ENCODE results near the gene CENPX. TPM values are rescaled to one million over a fixed set of nuclear protein-coding genes. Genes with fewer than 3 reads are reported as not detected.

The CENPX gene
- total RNA-seq, 1 experiment from 2014 or later: 97.0 TPM

DNA sequence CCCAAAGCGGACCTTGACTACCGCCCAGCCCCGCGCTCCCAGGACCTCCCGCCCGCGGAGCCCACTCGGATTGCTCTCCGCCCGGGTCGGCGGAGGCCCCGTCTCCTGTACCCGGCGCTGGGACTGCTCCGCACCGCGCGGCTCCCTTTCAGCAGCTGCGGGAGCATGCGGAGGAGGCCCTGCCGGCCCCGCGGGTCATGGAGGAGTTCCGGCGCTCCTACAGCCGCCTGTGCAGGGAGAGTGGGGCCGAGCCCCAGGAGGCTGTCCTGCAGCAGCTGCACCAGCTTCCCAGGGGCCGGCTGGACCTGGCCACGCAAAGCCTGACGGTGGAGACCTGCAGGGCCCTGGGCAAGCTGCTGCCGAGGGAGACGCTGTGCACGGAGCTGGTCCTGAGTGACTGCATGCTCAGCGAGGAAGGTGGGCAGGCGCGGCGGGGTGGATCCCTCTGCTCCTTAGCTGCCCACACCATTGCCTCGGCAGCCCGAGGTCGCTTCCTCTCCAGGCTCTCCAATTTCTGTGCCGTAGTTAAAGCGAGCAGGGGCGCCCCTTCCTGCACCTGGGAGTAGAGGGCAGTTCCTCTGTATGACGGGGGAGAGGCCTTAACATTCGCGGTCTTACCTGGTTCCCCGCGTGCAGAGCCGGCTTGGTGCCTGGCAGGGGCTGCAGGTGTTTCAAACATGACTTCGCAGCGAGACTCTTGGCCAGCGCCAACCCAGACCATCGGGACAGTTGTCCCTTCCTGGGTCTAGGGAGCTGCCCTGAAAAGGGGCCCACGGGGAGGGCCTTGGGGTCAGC lies 966 bp upstream of the CENPX start:
- no peak for DNase-seq (ENCODE audit: low read depth)

DNA sequence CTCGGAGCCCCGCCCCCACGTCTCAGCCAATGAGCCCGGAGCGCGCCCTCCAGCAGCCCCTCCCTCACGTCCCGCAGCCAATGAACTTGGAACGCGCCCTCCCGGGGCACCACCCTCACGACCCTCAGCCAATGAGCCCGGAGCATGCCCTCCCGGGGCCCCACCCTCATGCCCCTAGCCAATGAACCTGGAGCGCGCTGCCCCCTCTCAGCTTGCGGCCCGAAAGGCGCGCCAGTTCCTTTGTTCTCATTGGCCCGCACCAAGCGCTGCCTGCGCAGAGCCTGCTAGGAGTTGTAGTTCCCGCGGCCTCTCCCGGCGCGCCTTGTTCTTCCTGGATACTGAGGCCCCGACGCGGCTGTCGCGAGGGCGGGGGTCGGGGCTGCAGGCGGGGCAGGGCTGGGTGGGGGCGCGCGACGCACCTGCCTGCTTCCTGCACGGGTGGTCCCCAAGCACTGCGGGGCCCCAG lies 336 bp upstream of the CENPX start, which contains the start of gene LRRC45:
LRRC45 (plus strand) TSS at position 325 of the 466 bp plus-strand sequence. CDS start 339 bp downstream, outside the sequence.
- peak; percentile 99 for DNase-seq (ENCODE audit: low read depth)

DNA sequence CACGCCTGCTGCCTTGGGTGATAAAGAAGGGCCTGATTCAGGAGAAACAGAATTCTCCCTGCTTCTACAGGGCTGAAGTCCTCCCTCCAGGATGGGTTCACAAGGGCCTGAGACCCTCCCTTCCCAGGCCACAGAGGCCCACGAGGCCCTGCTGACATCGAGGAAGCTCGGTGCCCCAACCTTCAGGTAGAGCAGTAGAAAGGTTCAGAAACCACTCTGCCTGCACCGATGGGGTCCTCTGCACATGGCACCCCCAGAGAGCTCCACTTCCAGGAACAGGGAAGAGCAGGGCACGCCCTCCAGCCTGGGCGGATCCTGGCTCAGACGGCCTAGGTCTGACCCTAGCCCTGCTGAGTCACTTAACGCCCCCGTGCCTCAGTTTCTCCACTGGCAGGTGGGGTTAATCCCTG lies 773 bp downstream of the CENPX start:
- DNase-seq (ENCODE audit: low read depth): no peak

DNA sequence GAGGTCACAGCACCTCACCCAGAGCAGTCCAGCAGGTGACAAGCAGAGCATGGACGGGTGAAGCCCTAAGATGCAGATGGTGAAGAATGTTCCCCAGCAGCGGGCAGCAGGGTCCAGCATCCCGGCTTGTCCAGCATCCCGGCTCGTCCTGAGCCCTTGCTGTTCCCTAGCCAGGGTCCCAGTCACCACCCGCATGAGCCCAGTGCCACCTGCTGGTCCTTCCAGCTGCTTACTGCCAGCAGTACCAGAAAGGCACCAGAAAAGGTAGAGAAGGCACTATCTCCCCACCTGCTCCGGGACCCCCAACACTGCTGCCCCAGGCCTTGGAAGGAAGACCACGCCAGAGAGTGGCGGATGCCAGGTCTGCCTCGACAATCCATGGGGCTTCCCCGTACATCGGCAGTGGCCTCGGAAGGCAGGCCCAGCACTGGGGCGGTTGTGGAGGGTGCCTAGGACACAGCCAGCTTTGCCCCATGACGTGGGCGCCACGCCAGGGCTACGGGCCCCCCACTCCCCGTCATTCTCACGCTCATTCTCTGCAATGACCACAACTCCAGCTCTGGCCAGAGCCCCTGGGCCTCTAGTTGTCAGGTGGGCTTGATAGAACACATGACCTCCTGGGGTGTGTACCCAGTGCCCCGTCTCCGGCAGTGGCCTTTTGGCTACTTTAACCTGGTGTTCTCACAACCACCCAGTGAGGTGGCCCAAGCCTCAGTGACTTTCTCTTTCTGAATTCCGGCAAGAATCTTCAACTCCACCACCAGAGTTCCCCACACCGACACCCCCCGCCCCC lies 1.4 kb downstream of the CENPX start:
- DNase-seq (ENCODE audit: low read depth): peak; percentile 74

DNA sequence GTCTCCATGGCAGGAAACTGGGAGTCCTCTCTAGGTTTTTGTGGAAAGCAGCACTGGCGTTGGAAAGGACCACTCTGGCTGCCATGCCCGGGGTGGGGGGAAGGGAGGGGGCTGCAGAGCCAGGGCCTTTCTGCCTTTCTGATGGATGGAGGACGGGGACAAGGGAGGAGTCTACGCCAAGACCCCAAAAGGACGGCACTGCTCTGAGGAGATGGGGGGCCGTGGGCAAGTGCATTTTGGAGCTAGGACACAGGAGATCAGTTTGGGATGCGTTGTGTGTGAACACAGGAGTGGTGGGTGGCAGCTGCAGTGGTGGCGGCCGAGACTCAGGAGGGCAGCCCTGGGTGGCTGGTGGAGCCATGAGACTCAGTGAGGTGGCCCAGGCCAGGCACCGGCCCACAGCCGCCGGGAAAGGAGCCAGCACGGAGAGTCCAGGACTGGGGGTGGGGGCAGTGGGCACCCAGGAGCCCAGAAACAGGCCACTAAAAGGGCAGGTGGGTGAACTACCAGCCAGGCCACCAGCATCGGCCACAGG lies 2.0 kb downstream of the CENPX start:
- DNase-seq (ENCODE audit: low read depth): no peak

DNA sequence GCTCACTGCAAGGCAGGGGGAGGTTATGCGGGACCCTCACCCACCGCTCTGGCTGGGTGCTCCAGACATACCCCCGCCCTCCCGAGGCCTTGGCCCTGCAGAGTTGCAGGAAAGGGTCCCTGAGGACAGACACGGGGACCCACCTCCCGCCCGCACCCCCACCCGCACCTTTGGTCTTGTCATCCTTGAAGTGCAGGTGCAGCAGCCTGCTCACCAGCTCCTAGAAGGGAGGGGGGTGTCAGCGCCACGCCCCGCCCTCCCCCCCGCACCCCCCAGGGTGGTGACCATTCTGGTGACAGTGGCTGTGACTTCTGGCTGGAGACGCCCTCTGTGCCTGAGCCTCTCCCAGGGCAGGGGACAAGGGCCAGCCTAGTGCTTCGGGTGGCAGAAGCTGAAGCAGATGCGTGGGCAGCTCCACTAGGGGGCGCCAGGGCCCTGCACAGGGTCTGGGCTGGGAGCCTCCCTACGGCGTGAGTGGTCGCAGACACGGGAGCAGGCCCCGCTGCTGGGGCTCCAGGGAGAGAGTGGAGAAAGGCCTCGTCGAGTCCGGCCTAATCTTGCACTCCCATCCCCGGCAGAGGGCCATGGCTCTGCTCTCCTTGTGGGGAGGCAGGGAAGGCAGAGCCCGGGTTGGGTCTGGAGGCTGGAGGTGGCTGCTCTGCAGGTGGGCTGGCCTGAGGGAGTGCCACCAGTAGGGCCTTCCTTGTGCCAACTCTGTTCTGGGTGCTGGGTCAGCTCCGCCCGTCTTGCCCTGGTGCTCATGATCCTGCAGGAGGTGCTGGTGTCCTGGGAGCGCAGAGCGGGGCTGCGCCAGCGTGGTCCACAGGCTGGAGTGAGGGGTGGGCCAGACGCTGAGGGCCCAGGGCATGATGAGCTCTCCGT lies 2.7 kb downstream of the CENPX start:
- no peak for DNase-seq (ENCODE audit: low read depth)

DNA sequence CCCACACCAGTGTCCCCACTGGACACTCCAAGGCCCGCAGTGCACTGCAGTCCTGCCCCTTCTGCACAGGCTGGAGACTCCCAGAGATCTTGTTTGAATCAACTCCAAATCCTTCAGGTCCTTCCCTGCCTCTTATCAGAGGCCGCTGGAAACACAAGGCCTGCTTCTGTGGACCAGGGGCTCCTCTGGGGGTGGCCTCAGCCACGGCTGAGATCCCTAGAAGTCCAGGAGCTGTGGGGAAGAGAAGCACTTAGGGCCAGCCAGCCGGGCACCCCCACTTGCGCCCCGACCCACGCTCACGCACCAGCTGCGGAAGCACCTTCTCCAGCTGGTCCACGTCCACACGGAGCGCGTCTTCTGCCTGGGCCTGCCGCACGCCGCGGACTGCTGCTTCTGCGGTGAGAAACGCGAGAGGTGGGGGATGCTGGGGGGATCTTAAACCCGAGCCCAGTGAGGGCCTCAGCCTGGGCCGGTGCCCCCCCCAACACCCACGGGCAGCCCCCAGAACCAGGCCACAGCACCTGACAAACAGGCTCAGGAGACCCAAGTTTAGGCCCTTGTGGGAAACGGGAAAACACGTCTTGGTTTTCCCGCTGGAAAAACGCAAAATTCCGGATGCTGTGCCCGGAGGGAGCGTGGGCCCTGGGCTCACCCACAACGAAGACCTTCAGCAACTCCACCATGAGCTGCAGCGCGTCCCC lies 3.5 kb downstream of the CENPX start:
- DNase-seq (ENCODE audit: low read depth): no peak

DNA sequence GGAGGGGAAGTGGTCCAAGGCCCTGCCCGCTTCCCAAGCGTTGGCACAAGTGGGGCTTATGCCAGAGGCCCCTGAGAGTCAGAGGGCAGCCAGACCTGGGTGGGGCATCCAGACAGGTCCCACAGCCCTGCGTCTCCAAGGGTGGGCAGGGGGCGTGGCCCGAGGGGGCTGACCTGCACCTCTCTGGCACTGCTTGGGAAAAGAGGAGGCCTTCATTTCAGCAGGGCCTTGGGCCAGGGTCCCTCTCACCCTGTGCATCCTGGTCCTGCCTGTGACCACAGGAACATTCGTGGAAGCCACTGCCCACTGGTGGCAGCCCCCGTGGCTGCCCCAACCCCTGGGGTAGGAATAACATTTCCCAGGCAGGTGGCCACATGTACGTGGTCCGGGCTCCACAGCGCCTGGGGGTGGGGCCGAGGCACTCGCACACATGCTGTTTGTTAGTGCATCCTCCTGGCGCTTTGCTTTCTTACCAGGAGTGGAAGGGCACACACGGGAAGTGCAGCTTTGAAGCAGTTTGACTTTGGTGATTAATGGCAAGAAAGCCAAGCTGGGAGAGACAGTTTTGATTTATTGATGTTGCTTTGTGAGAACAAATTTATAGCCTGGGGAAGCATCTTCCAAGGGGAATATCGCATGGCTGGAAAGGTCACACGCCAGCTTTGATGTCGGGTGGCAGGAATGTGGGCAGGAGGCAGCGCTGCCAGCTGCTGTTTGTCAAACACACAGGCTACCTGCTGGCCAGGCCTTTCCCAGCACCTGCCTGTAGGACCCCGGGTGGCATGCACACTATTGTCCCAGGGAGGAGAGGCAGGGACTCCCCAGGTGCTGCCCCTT lies 4.3 kb downstream of the CENPX start:
- no peak for DNase-seq (ENCODE audit: low read depth)

DNA sequence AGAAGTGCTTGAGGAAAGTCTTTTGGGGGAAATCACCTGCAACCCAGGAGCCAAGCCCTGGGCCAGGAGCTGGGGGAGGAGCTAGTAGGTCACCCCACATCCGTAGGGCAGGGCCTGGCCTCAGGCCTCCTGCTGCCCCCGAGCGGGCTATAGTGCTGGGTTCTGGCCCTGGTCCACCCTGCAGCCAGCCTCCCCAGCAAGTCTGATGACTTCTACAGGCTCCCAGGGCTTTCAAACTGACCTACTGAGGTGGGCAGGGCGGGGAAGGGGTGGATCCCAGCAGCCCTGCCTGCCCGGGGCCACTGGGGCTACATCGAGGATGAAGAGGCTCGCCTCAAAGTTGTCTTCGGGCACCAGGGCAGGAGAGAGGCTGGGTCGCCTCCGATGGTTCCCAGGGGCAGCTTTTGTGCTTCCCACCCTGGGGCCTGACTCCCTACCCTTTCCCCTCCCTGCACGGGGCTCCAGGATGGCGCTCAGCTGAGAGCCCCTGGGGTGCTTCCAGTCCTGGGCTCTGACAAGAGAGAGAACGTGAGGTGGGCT lies 5.0 kb downstream of the CENPX start:
- no peak for DNase-seq (ENCODE audit: low read depth)

DNA sequence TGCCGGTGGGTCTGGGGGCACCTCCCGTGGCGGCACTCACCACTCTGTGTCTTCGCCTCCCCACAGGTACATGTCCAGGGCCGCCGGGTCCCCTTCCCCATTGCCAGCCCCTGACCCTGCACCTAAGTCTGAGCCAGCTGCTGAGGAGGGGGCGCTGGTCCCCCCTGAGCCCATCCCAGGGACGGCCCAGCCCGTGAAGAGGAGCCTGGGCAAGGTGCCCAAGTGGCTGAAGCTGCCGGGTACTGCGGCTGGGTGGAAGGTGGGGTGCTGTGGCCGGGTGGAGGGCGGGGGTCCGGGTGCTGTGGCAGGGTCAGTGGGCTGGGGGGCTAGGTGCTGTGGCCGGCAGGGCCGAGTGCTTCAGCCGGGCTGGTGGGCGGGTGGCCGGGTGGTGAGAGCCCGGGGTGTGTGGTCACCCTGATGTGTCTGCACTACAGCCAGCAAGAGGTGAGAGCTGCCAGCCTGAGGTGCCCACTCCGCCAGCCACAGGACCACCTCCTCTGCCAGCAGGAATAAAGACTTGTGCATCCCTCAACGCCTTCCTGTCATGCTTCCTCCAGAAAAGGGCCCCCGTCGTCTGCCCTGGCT lies 5.7 kb downstream of the CENPX start:
- DNase-seq (ENCODE audit: low read depth): no peak

DNA sequence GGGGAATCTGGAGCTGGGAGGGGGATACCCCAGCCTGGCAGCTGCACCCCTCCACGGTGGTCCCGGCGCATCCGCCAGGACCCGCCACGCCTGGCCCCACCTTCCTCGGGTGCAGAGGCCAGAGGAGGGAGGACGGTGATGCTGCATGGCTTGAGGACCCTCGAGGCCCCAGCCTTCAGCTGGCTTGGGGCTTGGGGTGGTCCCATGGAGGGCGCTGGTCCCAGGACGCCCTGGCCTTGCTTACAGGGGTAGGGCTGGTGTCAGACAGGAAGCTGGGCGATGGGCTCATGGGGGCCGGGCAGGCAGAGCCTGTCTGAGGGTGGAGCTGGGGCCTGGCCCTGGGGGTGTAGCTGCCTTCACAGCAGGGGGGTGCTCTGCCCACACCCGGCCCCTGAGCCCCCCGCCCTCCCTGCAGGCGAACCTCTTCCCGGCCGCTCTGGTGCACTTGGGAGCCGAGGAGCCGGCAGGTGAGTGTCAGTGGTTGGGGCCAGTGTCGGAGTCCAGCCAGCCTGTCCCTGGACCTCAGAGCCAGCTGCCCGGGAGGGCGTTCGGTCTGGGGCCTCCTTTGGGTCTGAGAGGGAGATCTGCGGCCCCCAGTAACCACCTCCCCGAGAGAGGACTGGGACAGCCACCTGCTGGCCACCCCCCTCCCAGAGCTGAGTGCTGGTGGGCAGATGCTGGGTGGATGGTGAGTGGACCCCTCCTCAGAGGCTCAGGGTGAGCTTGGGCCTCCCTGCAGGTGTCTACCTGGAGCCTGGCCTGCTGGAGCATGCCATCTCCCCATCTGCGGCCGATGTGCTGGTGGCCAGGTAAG lies 6.4 kb downstream of the CENPX start:
- no peak for DNase-seq (ENCODE audit: low read depth)

DNA sequence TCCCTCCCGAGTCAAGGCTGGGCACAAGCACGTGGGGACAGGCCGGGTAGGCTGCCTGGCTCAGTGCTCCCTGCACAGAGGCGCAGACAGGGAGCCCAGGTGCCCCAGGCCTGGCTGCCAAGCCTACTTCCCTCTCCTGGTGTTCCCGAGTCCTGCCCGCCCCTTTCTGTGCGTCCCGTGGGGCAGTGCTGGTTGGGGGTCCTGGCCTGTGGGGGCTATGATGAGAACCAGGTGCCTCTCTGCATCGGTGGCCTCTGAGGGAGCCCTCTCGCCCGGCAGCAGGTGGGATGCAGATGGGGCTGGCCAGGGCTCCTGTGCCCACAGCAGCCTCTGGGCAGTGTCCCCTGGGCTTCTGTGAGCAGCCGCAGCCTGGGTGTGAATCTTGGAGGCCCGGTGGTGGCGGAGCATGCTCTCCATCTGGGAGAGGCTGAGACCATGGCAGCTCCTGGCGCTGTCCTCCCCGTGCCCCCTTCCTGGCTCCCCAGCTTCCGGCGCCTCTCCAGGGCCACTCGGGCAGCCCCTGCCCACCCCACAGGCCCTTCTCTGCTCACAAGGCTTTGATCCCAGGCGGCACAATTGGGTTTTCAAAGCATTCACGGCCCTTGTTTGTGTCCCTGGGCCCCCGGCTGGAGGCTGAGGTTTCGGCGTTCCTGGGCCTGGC lies 7.2 kb downstream of the CENPX start:
- DNase-seq (ENCODE audit: low read depth): no peak

DNA sequence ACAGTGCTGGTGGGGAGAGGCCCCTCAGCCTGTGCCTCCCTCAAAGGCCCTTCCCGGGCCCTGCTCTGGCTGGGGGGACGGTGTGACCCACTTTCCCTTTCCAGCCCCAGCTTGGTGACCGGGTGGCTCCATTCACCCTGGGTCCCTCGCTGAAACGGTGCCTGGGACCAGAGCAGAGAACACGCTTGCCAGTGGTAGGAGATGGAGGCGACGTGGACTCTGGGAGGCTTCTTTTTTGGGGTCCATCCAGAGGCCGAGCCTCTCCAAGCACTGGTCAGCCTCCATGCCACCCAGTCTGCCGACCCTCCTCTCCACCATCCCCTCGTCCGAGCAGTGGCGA lies 7.7 kb downstream of the CENPX start:
- DNase-seq (ENCODE audit: low read depth): no peak

DNA sequence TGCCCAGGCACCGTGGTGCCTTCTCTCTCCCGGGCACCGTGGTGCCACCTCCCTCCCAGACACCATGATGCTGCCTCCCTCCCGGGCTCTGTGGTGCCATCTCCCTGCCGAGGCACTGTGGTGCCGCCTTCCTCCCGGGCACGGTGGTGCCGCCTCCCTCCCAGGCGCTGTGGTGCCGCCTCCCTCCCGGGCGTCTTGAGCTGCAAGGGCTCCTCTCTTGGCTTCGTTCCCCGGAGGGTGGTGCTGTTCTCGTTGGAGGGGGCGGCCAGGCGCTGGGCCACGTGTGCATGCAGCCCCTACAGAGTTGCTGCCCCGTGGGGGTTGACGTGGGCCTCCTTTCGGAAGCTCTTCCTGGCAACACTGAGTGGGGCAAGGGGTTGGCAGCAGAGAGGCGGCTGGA lies 8.2 kb downstream of the CENPX start:
- no peak for DNase-seq (ENCODE audit: low read depth)

DNA sequence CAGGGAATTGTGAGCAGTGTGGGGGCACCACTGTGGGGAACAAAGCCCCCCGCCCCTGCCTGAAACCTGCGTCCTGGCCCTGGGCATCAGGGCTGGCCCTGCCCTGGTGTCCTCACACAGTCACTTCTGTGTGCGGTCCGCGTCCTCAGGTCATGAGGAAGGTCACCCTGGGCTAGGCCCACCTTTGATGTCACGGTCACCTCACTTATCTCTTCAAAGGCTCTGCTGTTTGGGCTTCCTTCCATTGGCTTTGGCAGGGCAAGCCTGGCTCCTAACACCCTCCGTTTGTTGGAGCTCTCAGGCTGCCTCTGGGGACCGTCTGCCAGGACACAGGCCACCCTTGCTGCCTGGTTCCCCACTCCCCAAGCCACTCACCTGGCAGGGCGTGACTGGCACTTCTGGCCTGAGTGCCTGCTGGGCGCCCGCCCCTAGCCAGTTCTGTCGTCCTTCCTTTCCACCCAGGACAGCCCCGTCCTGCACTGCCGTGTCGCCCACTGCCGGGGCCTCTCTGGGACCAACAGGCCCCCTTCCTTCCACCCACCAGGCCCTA lies 8.8 kb downstream of the CENPX start:
- DNase-seq (ENCODE audit: low read depth): no peak

DNA sequence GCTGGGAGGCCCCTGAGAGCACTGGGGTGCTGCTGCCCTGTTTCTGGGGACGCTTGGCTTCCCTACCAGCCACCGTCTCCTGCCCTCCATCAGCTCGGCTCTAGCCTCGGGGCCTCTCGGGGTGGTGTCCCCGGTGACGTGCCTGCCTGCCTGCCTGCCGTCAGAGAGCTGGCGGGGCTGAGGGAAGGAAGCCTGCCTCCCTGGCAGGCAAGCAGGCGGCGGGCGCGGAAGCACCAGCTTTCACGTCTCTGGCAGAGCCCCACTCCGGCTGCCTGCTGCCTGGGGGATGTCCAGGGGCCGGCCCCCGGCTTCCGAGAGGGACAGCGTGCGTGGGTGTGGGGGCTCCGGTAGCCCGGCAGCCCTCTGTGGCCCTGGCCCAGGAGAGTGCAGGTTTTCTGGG lies 9.3 kb downstream of the CENPX start:
- no peak for DNase-seq (ENCODE audit: low read depth)

DNA sequence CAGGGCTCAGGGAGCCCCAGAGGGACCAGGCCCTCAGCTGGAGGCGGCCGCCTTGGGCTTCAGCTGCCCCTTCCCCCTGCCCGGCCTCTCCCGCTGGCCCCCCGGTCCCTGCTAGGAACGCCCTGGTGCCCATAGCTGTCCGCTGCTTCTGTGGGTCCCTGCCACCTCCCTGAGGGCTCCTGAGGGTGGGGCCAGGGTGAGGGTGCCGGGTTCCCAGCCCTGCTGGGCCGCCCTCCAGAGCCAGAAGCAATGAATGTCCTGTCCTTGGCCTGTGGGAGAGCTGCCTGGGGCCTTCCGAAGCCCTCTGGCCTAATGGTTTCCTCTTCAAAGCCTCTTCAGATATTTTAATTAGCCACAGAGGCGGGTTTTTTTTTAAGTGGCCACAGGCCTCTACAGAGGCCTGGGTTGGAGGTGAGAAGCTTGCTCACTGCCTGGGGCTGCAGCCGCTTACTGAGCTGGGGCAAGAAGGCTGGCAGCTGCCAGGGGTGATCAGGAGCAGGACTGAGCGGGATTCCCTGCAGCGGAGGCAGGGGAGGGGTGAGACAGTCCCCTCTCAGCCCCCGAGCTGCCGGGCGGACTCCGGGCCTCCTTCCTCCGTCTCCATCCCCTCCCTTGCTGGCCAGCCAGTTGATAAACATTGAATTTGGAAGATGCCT lies 9.9 kb downstream of the CENPX start:
- DNase-seq (ENCODE audit: low read depth): no peak
